ENCODE data around the gene PABPN1L.
"Not testable (repeated sequence)": the region's sequence is repeated elsewhere in the genome, so short reads cannot be mapped to it uniquely, and the experiment has no call there.

PABPN1L gene

GRCh38 chr16:88900662-88901052, 34.2 kb upstream of the PABPN1L start:
- FAIRE-seq, result no peak

- FAIRE-seq, result no peak
Observed at GRCh38 chr16:88899901-88900661, 33.6 kb upstream of the PABPN1L start.

GRCh38 chr16:88897696-88898425, 31.4 kb upstream of the PABPN1L start:
- FAIRE-seq, result no peak

- FAIRE-seq, result no peak
Observed at GRCh38 chr16:88896238-88897070, 30.0 kb upstream of the PABPN1L start.

GRCh38 chr16:88895335-88895734, 28.9 kb upstream of the PABPN1L start:
- no peak for FAIRE-seq

- no peak for FAIRE-seq
Observed at GRCh38 chr16:88894681-88895300, 28.3 kb upstream of the PABPN1L start.

DNA sequence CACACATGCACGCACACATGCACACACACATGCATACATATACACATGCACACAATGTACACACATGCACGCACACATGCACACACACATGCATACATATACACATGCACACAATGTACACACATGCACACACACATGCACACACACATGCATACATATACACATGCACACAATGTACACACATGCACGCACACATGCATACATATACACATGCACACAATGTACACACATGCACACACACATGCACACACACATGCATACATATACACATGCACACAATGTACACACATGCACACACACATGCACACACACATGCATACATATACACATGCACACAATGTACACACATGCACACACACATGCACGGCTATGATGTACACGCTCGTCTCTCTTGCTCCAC, 27.8 kb upstream of the PABPN1L start:
- FAIRE-seq, result not testable (repeated sequence)

DNA sequence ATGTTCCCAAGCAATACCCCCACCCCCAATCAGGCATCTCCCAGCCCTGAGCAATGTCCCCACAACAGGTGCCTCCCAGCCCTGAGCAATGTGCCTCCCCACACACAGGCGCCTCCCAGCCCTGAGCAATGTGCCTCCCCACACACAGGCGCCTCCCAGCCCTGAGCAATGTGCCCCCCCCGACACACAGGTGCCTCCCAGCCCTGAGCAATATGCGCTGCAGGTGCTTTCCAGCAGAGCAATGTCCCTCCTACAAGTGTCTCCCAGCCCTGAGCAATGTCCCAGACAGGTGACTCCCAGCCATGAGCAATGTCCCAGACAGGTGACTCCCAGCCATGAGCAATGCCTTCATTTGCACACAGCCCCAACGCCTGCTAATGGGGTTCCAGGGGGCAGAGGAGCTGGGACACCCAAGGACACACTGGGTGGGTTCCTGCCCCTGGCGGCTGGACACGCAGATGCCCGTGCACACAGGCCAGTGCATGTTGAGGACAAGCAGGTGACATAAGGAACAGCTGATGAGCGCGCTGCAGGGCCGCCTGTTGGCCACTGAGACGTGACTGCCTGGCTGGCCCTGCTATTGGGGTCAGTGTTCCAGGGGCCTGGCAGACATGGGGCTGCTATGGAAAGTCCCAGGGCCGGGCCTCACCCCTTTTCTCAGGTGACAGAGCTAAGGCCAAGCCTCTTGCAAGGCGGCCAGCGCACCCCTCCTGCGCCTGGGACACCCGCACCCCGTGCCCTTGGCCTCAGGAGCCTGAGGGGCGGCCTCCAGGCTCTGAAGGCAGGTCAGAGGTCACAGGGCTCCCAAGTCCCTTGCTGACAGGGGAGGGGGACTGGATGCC, 26.9 kb upstream of the PABPN1L start:
- FAIRE-seq, result no peak

GRCh38 chr16:88892065-88892464, 25.6 kb upstream of the PABPN1L start:
- no peak for FAIRE-seq

DNA sequence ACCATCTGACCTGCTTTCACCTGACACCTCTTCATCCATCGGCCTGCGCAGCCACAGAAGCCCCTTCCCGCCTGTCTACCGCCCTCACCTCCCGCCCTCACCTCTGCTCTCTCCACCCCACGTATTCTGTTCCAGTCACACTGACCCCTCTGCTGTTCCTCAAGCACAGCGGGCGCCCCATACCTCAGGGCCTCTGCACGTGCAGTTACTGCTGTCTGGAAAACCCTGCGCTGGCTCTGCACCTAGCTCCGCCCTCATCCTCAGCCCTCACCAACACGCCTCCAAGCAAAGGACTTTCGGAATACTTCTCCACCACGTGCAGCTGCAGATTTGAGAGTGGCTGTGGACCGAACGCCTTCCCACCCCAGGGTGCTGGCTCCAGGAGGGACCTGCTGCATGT, 24.6 kb upstream of the PABPN1L start:
- FAIRE-seq, result no peak

DNA sequence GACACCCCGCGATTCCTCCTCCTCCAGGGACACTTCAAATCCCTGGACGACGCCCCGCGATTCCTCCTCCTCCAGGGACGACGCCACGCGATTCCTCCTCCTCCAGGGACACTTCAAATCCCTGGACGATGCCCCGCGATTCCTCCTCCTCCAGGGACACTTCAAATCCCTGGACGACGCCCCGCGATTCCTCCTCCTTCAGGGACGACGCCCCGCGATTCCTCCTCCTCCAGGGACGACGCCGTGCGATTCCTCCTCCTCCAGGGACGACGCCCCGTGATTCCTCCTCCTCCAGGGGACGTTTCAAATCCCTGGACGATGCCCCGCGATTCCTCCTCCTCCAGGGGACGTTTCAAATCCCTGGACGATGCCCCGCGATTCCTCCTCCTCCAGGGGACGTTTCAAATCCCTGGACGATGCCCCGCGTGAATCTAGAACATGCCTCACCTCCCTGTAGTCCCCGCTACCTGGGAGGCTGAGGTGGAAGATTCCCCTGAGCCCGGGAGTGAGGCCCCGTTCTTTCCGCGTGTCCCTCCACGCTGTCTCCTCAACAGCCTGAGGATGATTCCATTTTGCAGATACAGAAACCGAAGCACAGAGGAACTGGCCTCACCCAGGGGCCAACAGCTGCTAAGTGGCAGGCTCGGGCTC, 23.4 kb upstream of the PABPN1L start:
- not testable (repeated sequence) for FAIRE-seq

DNA sequence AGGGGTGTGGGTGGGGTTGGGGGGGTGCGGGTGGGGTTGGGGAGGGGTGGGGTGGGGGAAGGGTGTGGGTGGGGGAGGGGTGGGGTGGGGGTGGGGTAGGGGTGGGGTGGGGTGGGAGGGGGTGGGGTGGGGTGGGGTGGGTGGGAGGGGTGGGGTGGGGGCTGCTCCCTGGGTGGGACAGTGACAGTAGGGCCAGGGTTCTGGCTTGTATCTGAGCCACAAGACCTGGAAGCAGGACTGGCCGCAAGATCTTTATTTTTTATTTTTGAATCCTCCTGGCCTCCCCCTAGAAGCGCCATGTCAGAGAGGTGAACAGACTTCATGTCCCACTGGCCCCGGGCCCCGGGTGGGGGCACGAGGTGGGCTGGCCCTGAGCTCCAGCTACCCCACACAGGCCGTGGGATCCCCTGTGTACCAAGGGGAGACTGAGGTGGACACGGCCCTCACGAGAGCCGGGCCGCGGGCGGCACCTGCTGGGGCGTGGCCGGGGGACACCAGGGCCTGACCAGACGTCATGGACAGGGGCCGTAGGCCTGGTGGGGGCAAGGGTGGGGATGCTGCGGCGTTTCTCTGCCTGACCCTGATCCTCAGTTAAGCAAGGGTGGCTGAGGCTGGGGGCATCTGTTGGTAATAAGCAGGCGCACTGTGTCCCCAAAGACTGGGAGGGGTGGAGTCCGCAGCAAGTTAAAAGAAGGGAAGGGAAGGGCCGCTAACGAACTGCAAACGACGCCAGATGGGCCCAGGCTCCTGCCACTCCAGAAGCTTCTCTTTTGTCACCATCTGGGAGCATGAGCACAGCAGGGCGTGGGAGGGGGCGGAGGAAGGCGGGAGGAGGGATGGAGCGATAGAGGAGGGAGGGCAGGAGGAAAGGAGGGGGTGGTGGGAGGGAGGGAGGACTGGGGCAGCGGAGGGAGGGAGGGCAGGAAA, 22.3 kb upstream of the PABPN1L start:
- FAIRE-seq, result no peak

DNA sequence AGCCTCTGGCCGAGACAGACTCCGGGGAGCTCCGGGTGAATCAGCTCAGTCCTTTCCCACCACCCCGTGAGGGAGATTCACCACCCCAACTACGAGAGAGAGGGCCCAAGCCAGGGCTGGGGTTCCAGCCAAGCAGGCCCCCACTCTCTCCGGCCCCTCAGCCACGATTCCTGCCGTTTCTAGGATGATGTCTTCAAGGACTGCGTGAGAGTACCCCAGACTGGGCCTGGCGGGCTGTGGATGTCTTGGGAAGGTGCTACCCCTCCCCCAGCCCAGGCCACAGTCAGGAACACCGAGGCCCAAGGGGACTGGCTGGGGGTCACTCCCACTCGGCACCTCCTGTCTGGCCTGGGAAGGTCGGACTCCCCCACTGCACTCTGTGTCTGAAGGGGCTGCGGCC, 21.6 kb upstream of the PABPN1L start:
- FAIRE-seq, result no peak

- no peak for FAIRE-seq
Observed at GRCh38 chr16:88886845-88887521, 20.5 kb upstream of the PABPN1L start.

GRCh38 chr16:88886420-88886844, 20.0 kb upstream of the PABPN1L start:
- no peak for FAIRE-seq

- no peak for FAIRE-seq
Observed at GRCh38 chr16:88885693-88886280, 19.3 kb upstream of the PABPN1L start.

- FAIRE-seq, result no peak
Observed at GRCh38 chr16:88884569-88885271, 18.3 kb upstream of the PABPN1L start.

- no peak for FAIRE-seq
Observed at GRCh38 chr16:88883946-88884345, 17.5 kb upstream of the PABPN1L start.
